MCF 10A (cell line): ENCODE results near the gene ARFGAP1. TPM values are rescaled to one million over a fixed set of nuclear protein-coding genes. Genes with fewer than 3 reads are reported as not detected.

ENCODE experiments used
- BruUV-seq: library from RNA; stranded (reverse); fragments of 400-500 nt; replicated peaks from 2 replicates; lab custom pipeline; 2021; lab: Mats Ljungman, UMichigan
- CTCF ChIA-PET: fragments of 300-600 bp; sonication (Branson Sonifier 250); formaldehyde crosslinking; extraction: SDS; loops from one replicate; lab custom pipeline; 2021; ENCODE audit warnings: antibody characterized with exemption, inconsistent platforms; lab: Yijun Ruan, JAX
- POLR2A ChIA-PET: fragments of 300-600, 350-650 bp; sonication (Branson Sonifier 250); formaldehyde crosslinking; extraction: SDS; loops from one replicate; lab custom pipeline; 2020; ENCODE audit warnings: antibody characterized with exemption, inconsistent platforms; lab: Yijun Ruan, JAX
- DNase-seq: peaks from one replicate; pipeline ENCODE4 v3.0.0-alpha.2; 2018; ENCODE audit not compliant: unreplicated experiment
- H3K27ac Mint-ChIP-seq: one replicate; pipeline ENCODE4 v1.8.0; 2022; ENCODE audit warnings: mild to moderate bottlenecking, low read depth, mixed read lengths; ENCODE audit not compliant: unreplicated experiment
- H3K27me3 Mint-ChIP-seq: one replicate; pipeline ENCODE4 v1.8.0; 2022; ENCODE audit warnings: mixed read lengths; ENCODE audit not compliant: insufficient read depth, unreplicated experiment
- H3K36me3 Mint-ChIP-seq: one replicate; pipeline ENCODE4 v1.8.0; 2022; ENCODE audit warnings: mild to moderate bottlenecking, moderate library complexity, mixed read lengths; ENCODE audit not compliant: insufficient read depth, unreplicated experiment
- H3K4me1 Mint-ChIP-seq: one replicate; pipeline ENCODE4 v1.8.0; 2022; ENCODE audit warnings: mixed read lengths; ENCODE audit not compliant: insufficient read depth, unreplicated experiment
- H3K4me3 Mint-ChIP-seq: one replicate; pipeline ENCODE4 v1.8.0; 2022; ENCODE audit warnings: mild to moderate bottlenecking, moderate library complexity, mixed read lengths; ENCODE audit not compliant: unreplicated experiment
- H3K9me3 Mint-ChIP-seq: one replicate; pipeline ENCODE4 v1.8.0; 2022; ENCODE audit warnings: mixed read lengths; ENCODE audit not compliant: unreplicated experiment
- intact Hi-C: fragments of 100-400 bp; cut with micrococcal nuclease; formaldehyde crosslinking; loops from 2 replicates; pipeline ENCODE4 v1.14.1; 2022
- microRNA-seq: library from miRNA; unstranded; fragments of <30 nt; microRNA quantifications from one replicate; pipeline ENCODE4 v1.2.0, GENCODE V29; 2022
- total RNA-seq: library from RNA; stranded (reverse); gene quantifications from 2 replicates; pipeline ENCODE4 v1.2.3, GENCODE V29; 2022
- TF ChIP-seq, protein P1 (sequence below): fragments of 200-600 bp; IDR thresholded peaks from one replicate; pipeline ENCODE4 v1.8.0; 2022; ENCODE audit warnings: antibody characterized with exemption, mild to moderate bottlenecking; ENCODE audit not compliant: unreplicated experiment

The ARFGAP1 gene
- total RNA-seq, 1 experiment from 2014 or later, result 93.6 TPM

DNA sequence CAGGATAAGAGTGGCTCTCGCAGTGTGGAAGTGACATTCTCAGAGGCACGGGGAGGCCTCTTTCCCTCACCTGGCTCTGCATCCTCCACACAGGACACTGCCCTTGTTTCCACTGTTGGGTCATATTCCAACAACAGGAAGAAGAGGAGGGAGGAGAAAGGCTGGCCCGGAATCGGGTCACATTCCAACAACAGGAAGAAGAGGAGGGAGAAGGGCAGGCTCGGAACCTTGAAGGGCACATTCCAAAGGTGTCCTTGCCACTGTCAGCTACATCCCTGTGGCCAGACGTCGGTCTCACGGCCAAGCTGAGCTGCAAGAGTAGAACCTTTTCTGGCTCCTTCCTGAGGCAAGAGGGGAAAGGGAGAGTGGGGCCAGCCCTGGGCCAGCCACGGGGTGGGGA is 63.1 kb downstream of the ARFGAP1 start:
- TF ChIP-seq, protein P1, sequence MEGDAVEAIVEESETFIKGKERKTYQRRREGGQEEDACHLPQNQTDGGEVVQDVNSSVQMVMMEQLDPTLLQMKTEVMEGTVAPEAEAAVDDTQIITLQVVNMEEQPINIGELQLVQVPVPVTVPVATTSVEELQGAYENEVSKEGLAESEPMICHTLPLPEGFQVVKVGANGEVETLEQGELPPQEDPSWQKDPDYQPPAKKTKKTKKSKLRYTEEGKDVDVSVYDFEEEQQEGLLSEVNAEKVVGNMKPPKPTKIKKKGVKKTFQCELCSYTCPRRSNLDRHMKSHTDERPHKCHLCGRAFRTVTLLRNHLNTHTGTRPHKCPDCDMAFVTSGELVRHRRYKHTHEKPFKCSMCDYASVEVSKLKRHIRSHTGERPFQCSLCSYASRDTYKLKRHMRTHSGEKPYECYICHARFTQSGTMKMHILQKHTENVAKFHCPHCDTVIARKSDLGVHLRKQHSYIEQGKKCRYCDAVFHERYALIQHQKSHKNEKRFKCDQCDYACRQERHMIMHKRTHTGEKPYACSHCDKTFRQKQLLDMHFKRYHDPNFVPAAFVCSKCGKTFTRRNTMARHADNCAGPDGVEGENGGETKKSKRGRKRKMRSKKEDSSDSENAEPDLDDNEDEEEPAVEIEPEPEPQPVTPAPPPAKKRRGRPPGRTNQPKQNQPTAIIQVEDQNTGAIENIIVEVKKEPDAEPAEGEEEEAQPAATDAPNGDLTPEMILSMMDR, result no peak
- intact Hi-C loops, result no loop called here
- no peak overlapping the region for H3K27ac Mint-ChIP-seq
- CTCF ChIA-PET, result interaction anchor here (0.6 to 0.7 kb wide), 2 partner anchors 112 to 326 kb away, joined by 3 to 4 read pairs; no protein-coding TSS in a partner anchor
- no TSS peak for BruUV-seq
- no peaks in the 10 kb centered on the region for H3K4me1 Mint-ChIP-seq
- no peak for DNase-seq
- peaks cover 9% of the 10 kb centered on the region for H3K9me3 Mint-ChIP-seq
- POLR2A ChIA-PET, result no interaction called here
- peaks cover 6% of the 10 kb centered on the region for H3K36me3 Mint-ChIP-seq
- H3K27me3 Mint-ChIP-seq, result peaks cover 33% of the 10 kb centered on the region
- H3K4me3 Mint-ChIP-seq, result no peak overlapping the region

DNA sequence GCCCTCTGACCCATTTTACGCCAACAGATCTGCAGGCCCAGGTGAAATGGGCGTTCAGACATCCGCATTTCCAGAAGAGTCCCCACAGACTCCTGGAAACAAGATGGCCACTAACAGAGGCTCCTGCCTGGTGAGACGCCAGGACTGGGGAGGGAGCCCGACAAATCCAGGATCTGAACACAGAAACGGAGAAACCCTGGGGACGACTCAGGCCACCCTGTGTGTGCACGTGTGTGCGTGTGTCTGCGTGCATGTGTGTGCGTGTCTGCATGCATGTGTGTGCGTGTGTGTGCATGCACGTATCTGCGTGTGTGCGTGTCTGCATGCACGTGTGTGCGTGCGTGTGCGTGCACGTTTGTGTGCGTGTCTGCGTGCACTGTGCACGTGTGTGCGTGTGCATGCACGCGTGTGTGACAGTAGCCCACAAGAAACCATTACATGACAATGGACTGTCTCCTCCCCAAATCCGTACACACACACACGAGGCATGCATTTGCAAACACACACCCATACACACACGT is 63.7 kb downstream of the ARFGAP1 start:
- H3K9me3 Mint-ChIP-seq, result peaks cover 11% of the 10 kb centered on the region
- H3K27ac Mint-ChIP-seq, result no peak overlapping the region
- no peaks in the 10 kb centered on the region for H3K4me1 Mint-ChIP-seq
- peaks cover 36% of the 10 kb centered on the region for H3K27me3 Mint-ChIP-seq
- ChIA-PET POLR2A (no interaction called here), CTCF (no interaction called here)
- BruUV-seq, result no TSS peak
- TF ChIP-seq, protein P1, result no peak
- H3K4me3 Mint-ChIP-seq, result no peak overlapping the region
- DNase-seq, result no peak
- intact Hi-C loops, result no loop called here
- peaks cover 6% of the 10 kb centered on the region for H3K36me3 Mint-ChIP-seq

DNA sequence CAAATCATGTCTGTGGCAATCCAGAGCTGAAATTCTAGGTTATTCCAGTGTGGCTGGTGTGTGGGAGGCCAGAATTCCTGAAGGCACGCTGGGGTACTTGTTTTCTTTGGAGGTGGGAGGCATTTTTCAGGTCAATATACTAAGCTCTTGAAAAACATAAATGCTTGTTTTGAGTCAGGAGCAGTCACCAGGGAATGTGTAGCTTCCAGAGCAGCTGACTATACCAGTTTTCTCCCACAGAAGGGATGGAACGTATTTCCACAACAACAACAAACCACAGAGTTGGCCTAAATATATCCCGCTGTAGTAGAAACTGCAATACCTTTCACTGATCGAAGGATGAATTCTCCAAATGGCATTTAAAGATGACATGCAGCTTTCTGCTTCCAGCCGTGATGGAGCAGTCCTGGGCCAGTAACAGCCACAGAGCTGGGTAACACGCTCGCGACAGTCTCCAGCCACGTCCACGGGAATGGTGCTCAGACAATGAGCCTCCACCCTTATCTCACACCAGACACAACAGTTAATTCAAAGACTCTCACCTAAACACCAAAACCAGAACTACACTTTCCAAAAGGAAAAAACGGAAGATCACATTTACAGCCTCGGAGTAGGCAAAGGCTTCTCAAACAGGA is 65.3 kb downstream of the ARFGAP1 start:
- intact Hi-C loops, result no loop called here
- Mint-ChIP-seq H3K4me1 (no peaks in the 10 kb centered on the region), H3K36me3 (peaks cover 6% of the 10 kb centered on the region), H3K27me3 (peaks cover 49% of the 10 kb centered on the region), H3K9me3 (peaks cover 7% of the 10 kb centered on the region), H3K4me3 (no peak overlapping the region), H3K27ac (no peak overlapping the region)
- BruUV-seq, result no TSS peak
- TF ChIP-seq, protein P1, result no peak
- CTCF ChIA-PET, result interaction anchor here (0.5 to 1.0 kb wide), 3 partner anchors 13 to 28 kb away, joined by 3 to 5 read pairs (median 4); no protein-coding TSS in a partner anchor
- DNase-seq, result no peak
- POLR2A ChIA-PET, result interaction anchor here (0.6 to 0.9 kb wide), 2 partner anchors 10 to 102 kb away, joined by 3 read pairs; no protein-coding TSS in a partner anchor

Small RNA genes lying within 50 kb of the gene (microRNA-seq; reads per million reads assigned to microRNA genes)
- gene MIR3196, result not detected
- gene MIR4326, result not detected

Other genes with a start within 250 kb of the ARFGAP1 start
- gene YTHDF1, start 56.7 kb upstream of the ARFGAP1 start, total RNA-seq, result 47.1 and 49.5 TPM in 2 replicates
- not detected in 2 replicates for gene BIRC7, start 36.9 kb upstream of the ARFGAP1 start, total RNA-seq
- not detected in 2 replicates for gene NKAIN4, start 18.4 kb upstream of the ARFGAP1 start, total RNA-seq
- 0.07 and 0.14 TPM in 2 replicates for gene COL20A1, start 20.4 kb downstream of the ARFGAP1 start, total RNA-seq
- not detected in 2 replicates for gene CHRNA4, start 88.5 kb downstream of the ARFGAP1 start, total RNA-seq
- not detected in 2 replicates for gene KCNQ2, start 199.8 kb downstream of the ARFGAP1 start, total RNA-seq
- gene EEF1A2, start 226.3 kb downstream of the ARFGAP1 start, total RNA-seq, result 3.3 and 9.9 TPM in 2 replicates
- 315 and 355 TPM in 2 replicates for gene PPDPF, start 248.0 kb downstream of the ARFGAP1 start, total RNA-seq